ENCODE measurements around the gene PHF21A.

Gene PHF21A

DNA sequence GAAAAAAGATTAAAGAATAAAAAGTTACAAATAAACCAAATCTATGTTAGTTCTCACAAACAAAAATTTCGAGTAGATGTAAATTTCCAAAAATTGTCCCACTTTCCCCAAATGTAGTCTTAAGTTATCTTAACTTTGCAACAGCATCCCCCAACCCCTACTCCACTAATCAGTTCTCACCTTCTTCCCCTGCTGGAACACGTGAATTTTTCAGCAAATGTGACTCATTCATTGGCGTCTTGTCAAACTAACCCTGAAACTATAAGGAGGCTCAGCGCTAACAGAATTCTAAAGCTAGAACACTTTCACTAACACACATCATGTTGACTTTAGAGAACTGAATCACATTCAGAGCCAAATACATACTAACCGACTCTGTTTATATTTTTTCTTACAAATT is 46.1 kb downstream of the PHF21A start:
- DNase-seq (ENCODE audit: low spot score): no peak

DNA sequence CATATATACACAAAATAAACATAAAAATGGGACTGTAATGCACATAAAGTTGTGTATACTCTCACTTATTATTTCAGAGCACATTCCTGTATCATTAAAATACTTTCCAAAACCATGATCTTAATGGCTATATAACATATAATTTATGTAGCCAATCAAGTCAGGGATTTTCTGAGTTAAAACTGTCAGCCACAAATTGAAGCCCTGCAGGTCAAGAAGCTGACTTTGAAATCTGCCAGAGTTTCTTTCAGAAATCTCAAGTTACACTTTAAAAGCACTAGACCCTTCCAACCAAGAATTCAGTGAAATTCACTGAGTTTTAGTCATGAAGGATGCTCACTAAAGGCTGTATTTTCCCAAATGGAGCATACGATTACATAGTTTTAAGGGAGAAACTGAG is 47.6 kb downstream of the PHF21A start:
- DNase-seq (ENCODE audit: low spot score): no peak

DNA sequence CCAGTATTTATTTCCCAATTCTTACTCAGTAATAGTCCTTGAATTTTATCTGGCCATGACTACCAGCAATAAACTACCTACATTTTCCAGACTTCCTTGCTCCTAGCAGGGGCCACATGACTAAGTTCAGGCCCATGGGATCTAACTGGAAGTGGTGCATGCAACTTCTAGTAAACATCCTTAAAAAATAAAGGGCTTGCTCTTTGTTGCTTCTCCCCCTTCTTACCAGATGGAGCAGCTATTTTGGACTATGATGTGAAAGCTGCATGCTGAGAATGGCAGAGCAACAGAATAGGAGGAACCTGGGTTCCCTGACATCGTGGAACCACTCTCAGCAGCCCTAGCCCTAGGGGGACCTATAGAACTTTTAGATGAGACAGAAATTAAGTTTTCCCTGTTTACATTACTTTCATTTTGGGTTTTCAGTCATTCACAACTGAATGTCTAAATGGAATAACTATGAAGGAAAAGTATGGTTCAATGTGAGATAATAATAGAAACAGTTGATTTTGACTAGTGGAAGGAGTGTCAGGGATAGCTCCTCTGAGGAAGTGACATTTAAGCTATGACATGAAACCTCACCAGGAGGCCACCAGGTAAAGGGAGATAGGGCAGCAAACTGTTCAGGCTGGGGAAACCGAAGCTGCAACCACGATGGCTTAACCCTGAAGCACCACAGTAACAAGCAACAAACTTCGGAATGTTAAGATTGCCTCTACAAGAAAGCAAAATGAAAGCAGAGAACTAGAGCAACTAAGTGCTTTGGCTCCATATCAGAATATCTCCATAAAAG is 48.9 kb downstream of the PHF21A start:
- no peak for DNase-seq (ENCODE audit: low spot score)

DNA sequence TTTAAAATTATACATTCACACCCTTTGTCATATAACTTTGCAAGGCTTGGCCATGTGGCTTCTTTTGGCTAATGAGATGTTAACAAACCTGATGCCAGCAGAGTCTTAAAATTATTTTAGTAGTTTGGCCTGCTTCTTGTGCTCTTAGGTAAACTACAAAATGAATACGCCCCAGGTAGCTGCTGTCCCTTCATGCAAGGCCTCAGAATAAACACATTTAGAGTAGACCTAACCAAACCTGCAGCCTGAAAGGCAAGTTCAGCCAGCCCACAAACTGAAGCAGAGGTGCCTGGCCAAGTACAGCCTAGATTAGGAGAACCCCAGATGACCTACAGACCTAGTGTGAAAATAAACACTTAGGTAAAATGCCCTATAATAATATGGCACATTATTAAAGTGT is 50.2 kb downstream of the PHF21A start:
- DNase-seq (ENCODE audit: low spot score): no peak

DNA sequence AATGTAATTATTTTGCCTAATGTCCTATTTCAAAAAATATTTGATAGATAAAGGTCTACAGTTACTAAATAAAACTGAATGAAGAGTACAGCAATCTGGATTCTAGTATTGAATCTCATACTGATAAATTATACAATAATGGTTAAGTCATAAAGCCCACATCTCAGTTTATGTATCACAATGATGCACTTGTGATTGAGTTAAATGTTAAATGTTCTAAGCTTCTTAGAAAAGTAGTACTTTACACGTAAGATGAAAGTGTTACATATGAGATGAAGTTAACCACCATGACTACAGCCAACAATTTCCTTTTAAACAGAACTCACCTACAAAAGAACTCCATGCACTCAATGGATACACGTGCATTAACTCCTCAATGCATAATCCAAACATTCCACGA is 51.7 kb downstream of the PHF21A start:
- no peak for DNase-seq (ENCODE audit: low spot score)

DNA sequence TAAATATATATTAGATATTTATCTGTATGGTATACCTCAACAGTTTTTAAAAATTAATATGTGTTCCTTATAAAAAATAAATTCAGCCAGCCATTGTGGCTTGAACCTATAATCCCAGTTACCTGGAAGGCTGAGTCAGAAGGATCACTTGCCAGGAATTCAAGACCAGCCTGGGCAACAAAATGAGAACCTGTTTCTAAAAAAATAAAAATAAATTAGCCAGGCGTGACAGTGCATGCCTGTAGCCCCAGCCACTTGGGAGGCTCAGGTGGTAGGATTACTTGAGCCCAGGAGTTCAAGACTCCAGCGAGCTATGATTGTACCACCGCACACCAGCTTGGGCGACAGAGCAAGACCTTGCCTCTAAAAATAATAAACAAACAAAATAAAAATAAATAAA is 54.9 kb downstream of the PHF21A start:
- DNase-seq (ENCODE audit: low spot score): no peak

DNA sequence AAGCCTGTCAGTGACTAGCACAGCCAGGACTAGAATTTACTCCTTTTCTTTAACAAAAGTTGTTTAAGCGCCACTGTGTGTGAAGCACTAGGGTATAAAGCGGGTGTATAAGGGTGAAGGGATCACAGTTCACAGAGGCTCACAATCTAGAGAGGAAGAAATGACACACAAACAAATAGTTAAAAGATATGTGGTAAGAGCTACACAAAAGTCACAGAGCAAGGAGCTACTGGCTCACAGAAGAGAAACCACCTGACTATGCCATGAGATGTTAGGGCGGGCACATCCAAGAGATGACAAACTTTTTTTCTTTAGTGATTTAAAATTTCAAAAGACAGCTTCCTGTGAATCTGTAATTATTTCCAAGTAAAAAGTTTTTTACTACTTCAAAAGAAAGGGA is 55.6 kb downstream of the PHF21A start:
- DNase-seq (ENCODE audit: low spot score): no peak

DNA sequence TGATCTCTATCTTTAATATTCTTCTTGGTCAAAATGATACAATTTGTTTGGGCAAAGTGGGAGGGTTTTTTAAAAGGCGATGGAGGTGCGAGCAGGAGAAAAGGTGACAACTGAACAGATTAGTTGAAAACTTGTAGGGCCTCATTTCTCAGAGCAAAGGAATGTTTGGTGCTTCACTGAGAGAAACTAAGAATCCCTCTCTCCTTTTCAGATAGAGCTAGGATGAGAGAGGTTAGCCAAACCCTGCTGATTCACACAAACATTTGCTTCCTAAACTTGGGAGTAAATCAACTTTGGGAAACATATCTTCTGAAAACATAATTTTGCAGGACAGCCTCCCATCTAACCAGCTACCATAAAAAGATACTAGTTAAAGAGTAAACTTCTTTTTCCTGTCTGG is 57.0 kb downstream of the PHF21A start:
- no peak for DNase-seq (ENCODE audit: low spot score)

DNA sequence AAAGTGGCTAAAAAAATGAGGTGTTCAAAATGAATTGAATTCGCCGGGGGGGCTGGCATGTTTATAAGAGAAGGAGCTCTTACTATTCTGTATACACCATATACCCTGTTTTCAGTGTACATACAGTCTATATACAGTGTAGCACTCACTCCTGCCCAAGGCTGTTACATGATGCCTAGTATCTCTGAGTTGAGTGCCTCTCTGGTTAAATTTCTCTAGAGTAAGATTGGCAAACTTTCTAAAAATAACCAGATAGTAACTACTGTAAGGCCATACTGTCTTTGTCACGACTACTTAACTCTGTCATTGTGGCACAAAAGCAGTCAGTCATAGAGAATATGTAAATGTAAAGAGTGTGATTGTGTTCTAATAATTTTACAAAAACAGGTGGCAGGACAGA is 58.1 kb downstream of the PHF21A start:
- no peak for DNase-seq (ENCODE audit: low spot score)

DNA sequence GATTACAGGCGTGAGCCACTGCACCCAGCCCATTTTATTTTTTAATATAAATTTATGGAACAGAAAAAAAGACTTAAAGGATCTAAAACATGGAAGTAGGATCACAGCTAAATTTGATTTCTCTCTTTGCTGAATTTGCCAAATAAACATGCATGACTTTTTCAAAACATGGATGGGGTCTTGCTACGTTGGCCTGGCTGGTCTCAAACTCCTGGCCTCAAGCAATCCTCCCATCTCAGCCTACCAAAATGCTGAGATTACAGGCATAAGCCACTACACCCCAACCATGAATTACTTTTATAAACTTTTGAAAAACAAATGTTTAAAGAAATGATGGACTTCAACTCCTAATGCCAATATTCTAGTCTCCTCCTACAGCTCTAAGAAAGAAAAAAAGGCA is 61.2 kb downstream of the PHF21A start:
- DNase-seq (ENCODE audit: low spot score): no peak

DNA sequence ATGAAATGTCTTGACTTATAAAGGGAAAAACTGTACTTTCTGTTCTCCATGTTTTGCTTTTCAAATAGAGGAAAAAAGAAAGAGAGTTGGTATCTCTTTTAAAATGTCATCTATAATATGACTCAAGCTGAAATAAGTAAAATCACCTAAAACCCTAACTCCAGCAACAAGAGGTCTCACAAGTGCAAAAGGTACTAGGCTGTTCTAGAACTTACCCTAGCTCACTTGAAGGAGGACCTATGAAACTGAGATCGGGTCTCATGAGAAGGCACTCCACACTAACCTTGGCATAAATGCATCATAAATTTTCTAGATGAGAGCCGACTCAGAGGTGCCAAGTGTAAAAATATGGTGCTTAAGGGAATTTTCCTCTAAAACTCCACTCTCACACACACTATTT is 63.8 kb downstream of the PHF21A start:
- no peak for DNase-seq (ENCODE audit: low spot score)

DNA sequence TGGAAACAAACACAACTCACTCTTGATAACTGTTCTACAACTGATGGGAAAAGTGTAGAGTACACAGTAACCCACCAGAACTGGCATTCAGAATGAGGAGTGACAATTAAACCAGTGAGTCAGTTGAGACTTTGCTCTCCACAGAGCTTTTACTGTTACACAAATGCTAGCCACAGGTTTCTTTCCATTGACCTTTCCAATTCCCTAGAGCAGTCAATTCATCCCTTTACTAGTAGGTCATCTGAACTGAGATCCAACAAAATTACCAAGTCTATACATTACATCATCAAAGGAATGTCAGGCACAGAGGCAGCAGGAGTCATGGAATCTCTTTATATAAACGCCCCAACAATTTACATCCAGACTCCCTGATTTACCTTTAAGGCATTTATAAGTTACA is 65.9 kb downstream of the PHF21A start:
- no peak for DNase-seq (ENCODE audit: low spot score)

DNA sequence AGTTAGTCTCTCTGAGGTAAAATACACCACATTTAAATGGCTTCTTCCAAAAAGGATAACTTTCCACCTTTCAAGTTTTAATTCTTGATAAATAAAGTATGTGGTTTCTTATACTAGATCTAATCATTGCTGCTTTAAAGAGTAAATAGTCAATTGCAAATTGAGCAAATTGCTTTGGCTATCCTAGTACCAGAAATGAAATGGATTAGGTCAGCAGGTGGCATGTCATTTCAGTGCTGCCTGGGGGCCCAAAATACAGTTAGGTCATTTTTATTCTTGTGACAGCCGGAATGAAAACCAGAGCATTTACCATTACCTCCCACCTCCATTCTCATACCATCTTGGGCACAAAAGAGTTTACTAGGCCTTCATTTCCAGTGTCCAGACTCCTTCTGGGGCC is 70.2 kb downstream of the PHF21A start:
- DNase-seq (ENCODE audit: low spot score): no peak

DNA sequence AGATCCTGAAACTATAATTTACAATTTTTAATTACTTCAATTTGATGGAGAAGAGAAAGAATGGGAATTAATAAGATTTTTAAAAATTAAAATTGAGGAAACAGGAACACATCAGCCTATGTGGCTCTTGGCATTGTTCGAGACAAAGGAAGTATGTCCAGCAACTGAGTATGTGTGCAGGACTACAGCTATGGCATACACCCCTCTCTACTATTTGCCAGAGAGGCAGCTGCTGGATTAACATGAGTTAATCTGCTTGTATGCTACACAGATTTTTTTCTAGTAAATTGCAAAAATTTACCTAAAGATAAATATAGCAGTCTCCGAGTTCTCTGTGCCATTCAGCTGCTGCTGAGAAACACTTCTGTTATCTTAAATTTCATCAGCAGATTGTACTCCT is 70.6 kb downstream of the PHF21A start:
- DNase-seq (ENCODE audit: low spot score): no peak

DNA sequence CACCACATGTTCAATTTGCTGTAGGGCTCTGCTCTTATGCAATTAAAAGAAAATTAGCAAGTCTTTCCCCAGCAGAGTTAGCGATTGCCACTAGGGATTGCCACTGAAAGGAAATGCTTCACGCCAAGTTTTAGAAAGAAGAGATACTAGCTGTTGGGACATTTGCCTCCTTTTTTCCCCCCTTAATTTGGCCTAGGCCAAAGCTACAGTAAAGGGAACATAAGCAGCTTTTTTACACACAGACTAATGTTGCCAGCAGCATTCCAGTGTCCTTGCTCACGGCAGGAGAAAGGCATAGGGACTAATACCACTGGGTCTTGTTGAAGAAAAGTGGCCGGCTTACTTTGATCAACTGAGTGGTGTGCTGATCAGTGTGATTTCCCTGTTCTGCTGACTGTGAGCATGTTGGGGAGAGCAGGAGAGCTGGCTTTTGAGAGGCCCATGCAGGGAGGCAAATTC is 71.2 kb downstream of the PHF21A start:
- no peak for DNase-seq (ENCODE audit: low spot score)

DNA sequence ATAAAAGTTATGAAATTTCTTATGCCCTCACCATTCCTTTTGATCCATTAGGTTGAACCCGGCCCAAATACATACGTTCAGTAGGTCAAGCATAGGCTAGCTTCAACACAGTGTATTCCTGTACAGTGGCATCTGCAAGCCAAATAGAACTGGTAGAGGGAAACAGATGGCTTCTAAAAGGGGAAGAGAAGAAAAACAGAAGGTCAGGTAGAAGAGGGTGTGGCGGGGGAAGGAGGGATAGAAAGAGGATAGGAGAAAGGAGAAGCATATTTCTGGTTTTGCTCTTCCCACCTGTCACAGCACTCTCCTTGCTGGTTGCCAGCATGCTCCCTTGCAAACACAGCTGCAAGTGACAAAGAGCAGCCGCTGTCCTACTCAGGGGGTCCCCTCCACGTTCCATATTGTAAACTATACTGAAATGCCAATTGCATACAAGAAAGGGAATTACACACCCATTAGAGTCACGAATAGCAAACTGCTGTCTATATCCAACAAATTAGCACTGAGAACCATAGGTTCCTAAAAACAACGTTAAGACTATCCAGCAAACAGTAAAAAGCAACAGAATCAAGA is 71.8 kb downstream of the PHF21A start:
- DNase-seq (ENCODE audit: low spot score): no peak

DNA sequence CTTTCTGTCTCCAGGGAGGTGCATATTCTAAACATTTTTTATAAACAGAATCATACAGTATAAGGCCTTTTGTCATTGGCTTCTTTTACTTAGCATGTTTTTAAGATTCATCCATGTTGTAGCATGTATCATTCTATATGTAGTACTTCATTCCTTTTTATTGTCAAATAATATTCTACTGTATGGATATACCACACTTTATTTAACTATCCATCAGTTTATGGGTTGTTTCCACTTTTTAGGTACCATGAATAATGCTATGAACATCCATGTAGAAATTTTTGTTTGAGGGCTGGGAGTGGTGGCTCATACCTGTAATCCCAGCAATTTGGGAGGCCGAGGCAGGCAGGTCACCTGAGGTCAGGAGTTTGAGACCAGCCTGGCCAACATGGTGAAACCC is 73.1 kb downstream of the PHF21A start:
- no peak for DNase-seq (ENCODE audit: low spot score)

DNA sequence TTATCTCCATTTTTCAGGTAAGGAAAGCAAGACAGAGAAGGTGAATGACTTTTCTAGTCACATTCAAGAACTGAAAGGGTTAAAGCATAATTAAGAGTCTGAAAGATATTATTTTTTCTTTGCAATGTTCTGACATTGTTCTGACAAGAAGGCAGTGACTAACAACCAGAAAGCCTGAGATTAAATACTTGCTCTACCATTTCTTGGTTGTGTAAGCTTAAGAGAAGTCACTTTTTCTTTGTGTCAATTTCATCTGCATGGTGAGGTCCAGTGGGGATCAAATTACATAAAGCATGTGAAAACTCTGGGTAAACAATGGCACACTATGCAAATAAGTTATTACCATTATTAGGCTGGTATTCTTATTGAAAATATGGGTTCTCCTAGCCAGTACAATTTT is 73.7 kb downstream of the PHF21A start:
- no peak for DNase-seq (ENCODE audit: low spot score)

DNA sequence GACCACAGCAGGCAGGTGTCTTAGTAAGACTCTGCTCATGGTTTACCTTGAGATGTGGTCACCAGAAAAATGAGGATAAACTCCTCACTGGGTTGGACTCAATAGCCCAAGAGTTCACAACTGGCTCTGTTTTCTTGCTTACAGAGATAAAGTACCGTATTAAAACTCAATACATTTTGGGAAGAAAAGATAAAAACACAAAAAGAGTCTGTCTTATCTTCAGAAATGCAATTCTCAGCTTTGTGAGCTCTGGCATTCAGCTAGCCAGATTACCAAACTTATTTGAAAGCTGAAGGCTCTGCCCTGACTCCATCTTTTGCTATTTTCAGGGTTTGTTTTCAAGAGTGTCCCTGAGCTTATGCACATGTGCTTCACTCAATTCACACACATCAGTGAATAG is 75.4 kb downstream of the PHF21A start:
- no peak for DNase-seq (ENCODE audit: low spot score)

DNA sequence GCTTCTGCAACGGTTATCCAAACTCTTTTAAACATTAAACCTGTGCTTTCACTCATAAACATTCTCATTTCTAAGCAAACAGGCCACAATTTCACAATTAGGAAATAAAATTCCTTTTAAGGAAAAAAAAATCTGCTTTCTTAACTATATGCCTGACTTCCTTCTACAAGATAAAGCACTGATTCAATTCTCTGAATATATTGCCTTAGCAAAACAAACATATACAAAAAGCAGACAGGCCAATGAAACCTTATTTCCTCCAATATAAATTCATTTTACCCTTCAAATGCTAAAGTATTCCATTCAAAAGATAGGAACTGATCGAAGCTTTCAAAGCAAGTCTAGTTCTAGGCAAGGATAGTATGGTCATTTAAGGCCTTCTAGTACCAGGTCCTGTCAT is 76.7 kb downstream of the PHF21A start:
- DNase-seq (ENCODE audit: low spot score): no peak

DNA sequence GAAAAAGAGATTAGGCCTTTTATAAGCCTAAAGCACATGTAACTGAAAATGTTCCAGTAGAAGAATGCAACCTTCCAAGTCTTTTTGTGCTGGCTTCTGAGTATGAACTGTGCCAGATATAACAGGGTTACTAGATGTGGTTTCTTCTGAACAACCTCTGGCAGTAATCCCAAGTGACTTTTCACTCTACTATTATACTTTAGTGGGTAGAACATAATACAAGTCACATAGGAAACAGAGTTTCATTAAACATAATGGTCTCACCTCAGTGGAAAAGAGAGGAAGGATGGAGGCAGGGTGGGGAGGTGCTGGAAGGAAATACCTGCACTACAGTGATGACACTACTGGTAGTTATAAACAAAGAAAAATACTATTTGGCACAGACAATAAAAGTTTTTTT is 81.3 kb downstream of the PHF21A start:
- DNase-seq (ENCODE audit: low spot score): no peak

DNA sequence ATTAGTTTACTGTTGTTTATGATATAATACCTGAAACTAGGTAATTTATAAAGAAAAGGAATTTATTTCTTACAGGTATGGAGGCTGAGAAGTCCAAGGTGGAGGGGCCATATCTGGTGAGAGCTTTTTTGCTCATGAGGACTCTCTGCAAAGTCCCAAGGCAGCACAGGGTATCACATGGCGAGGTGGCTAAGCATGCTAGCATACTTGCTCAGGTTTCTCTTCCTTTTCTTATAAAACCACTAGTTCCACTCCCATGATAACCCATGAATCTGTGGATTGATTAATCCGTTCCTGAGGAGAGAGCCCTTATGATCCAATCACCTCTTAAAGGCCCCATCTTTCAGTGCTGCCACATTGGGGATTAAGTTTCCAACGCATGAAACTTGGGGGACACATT is 82.7 kb downstream of the PHF21A start:
- no peak for DNase-seq (ENCODE audit: low spot score)

DNA sequence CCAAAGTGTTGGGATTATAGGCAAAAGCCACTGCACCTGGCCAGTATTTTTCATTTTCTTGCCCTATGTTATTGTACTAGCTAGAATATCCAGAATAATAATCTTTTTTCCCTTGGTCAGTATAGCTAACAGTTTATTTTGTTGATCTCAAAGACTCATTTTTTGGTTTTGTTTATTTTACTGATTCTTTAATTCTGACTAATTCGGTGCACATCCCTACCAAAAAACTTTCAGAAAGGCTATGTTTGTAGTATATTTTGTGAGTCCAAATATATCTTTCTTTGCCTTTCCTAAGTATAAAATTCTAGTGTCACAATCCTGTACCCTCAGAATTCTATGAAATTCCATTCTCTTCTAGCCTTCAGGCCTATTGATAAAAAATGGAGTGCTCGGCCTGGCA is 84.3 kb downstream of the PHF21A start:
- no peak for DNase-seq (ENCODE audit: low spot score)

DNA sequence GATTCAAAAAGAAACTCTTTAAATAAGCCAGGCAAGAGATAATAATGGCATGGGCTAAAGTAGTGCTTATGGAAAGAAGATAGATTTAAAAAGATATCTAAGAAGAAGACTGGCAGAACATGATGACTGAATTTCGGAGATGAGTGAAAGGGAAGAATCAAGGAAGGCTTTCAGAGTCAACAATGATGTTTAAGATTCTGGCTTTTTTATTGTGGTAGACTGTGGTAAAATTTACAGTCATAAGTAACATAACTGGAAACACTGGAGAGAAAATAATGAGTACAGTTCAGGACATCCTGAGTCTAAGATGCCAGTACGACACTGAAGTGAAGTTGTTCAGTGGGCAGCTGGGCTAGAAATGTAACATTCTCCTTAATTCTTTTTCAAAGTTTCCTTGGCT is 85.2 kb downstream of the PHF21A start:
- DNase-seq (ENCODE audit: low spot score): no peak

Measured in LoVo (cell line).